HG03442 (cell line): ENCODE data around the gene B9D2.
A peak's percentile ranks its signal among the peaks of the same experiment; 100 is the strongest.

ENCODE experiments used
- ATAC-seq: cut with Tn5 transposase; IDR thresholded peaks from one replicate; pipeline ENCODE4 v1.9.1; 2021; ENCODE audit warnings: mild to moderate bottlenecking, moderate library complexity; ENCODE audit not compliant: unreplicated experiment

Gene B9D2

DNA sequence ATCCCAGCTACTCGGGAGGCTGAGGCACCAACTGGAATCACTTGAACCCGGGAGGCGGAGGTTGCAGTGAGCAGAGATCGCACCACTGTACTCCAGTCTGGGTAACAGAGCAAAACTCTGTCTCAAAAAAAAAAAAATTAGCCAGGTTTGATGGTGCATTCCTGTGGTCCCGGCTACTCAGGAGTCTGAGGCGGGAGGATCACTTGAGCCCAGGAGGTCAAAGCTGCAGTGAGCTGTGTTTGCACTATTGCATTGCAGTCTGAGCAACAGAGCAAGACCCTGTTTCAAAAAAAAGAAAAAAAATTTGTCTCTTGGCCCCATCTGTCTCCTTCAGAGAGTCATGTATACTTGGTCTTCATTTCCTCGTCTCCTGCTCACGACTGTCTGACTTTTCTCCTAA is 52.3 kb downstream of the B9D2 start:
- no peak for ATAC-seq

DNA sequence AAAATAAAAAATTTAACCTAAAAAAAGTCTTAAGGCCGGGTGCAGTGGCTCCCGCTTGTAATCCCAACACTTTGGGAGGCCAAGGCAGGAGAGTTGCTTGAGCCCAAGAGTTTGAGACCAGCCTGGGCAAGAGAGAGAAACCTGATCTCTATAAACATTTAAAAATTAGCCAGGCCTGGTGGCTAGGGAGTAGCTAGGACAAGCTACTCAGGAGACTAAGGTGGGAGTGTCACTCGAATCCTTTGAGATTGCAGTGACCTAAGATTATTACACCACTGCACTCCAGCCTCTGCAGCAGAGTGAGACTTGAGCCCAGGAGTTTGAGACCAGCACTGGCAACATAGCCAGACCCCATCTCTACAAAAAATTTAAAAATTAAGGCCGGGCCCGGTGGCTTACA is 52.9 kb downstream of the B9D2 start:
- no peak for ATAC-seq

DNA sequence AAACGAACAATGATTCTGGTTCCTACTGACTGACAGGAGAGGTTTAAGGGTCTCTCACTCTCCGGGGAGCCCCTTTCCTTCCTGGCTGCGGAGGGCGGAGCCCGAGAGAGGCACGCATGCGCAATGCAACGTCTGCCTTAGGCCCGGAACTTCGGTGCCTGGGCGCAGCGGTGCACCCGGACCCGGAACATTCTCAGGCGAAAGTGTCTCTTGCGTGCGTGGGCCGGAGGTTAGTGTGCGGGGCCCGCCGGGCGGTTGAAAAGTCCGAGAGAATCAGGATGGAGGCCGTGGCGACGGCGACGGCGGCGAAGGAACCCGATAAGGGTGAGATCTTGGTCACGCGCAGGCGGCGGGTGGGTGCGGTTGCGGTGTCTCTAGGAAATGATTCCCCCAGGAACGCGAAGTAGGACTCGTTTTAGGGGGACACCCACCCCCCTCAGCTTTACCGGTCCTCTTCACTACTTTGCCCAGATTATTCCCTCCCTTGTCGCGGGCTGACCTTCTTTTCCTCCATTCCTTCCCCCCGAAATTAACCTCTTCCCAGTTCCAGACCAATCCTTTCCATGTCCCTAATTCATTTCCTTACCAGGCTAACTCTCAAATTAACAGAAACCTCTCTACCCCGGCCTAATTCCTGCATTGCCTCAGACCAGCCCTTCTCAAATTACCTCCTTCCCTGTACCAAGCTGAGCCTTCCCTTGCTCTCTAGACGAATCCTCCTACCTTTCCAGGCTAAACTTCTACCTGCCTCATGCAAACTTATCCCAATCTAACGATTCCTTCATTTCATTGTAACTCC is 53.7 kb downstream of the B9D2 start, which contains the start of gene CCDC97:
Gene CCDC97 (plus strand): TSS at position 140 of the 799 bp plus-strand sequence. CDS start 139 bp downstream, at position 279.
- ATAC-seq = peak; percentile 73

DNA sequence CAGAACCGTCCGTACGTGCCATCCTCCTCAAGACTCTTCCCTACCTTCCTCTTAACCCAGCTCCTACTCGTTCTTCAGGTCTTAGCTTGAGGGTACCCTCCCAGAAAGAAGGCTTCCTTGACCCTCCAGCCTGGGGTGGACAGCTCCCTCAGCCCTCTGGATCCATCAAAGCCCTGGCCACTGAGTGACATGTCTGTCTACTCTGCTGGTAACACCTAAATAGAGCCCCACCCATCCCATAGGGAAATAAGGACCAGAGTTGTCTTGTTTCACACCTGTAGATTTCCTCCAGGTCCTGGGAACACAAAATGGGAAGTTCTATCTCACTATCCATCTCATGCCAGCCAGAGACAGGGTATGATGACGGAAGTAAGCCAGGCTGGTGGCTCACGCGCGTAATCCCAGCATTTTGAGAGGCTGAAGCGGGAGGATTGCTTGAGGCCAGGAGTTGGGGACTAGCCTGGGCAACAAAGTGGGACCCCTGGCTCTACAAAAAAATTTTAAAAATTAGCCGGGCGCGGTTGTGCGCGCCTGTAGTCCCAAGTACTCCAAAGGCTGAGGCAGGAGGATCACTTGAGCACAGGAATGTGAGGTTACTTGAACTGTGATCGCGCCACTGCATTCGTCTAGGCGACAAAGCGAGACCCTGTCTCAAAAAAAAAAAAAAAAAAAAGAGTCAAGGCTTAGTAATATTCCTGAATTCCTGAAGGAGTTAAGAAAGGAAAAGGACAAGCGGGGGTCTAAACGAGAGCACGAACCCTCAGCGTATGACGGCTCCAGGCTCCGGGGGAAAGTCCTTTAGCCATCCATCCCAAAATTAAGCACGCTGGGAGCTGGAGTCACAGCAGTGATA is 54.5 kb downstream of the B9D2 start:
- ATAC-seq = peak; percentile 6

DNA sequence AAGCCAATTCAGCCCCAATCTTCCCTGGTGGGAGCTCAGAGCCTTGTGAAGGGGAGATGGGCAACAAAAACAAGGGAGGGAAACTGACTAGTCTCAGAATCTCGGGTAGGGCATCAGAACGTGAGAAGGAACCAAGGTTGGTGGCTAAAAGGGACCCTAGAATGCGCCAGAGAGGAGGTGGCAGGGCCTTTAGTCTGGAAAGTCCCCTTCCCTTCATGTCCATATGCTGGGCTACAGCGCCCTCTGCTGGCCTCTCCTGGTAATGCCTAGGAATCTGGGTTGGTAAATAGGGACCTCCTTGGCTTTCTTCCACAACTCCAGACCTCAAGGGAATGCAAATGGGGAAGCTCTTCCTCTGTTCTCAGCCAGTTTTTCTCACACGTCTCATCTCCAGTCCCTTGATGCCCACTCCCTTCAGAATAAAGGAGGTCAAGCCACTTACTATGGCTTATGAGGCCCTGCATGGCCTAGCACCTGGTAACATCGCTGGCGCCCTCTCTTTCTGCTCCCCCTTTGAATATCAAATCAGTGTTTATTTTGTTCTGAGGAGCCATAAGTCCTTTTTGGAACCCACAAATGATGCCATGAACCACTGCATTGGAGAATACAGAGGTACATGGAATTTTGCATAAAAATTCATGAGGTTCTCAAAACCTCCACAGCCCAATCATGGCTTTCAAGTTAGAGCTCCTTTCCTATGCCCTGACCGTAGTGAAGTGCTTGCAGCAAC is 55.3 kb downstream of the B9D2 start:
- ATAC-seq = peak; percentile 34

DNA sequence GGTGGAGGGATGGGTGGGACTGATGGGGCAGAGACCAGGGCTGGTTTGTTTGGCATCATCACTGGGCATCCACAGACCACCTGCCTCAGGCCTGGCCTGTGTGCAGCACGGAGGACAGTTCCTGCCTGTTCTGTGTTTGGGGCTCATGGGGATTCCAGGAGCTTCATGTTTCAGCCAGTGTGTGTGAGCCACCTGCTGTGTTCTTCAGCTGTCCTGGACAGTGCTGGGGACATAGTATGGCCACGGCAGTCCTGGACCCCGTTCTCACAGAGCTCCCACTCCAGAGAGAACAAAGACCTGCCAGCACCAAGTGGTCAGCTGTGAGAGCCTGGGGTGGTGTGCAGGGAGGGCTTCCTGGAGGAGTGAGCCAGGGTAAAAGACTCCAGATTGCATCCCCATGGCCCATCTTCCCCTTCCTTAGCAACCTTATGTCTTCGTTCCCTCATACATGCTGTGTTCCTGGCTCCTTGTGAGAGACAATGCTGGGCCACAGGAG is 55.9 kb downstream of the B9D2 start:
- no peak for ATAC-seq

DNA sequence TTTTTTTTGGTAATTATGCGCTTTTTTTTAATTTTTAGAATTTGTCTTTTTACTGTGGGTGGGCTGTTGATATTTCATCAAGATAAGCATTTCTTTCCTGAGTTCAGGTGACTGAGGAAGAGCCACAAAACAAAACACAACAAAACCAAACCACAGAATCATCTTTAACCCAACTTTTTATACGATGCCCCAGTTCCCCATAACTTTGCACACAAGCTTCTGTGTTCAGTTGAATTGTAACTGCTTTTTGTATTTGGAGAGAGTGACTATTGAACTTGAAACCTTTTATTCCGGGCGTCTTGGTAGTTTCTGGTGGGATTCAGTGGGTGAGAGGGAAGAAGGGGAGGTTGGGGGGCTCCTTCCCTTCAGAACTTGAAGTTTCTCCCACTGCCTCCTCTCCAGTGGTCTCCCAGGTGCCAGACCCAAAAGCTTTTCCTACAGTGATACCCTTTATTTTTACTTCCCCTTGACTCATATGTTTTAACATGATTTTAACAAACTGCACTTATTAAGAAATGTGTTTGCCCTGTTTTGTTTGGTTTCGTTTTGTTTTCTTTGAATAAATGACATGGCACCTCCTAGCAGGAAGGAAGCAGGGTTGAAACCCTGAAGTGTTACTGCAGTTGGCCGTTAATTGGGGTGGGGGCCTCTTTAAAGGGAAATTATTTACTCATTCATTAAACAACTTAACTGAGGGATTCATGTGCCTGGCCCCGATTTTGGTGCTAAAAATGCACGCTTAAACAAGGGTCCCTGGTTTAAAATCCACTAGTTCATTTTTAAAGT is 56.7 kb downstream of the B9D2 start:
- ATAC-seq = no peak

DNA sequence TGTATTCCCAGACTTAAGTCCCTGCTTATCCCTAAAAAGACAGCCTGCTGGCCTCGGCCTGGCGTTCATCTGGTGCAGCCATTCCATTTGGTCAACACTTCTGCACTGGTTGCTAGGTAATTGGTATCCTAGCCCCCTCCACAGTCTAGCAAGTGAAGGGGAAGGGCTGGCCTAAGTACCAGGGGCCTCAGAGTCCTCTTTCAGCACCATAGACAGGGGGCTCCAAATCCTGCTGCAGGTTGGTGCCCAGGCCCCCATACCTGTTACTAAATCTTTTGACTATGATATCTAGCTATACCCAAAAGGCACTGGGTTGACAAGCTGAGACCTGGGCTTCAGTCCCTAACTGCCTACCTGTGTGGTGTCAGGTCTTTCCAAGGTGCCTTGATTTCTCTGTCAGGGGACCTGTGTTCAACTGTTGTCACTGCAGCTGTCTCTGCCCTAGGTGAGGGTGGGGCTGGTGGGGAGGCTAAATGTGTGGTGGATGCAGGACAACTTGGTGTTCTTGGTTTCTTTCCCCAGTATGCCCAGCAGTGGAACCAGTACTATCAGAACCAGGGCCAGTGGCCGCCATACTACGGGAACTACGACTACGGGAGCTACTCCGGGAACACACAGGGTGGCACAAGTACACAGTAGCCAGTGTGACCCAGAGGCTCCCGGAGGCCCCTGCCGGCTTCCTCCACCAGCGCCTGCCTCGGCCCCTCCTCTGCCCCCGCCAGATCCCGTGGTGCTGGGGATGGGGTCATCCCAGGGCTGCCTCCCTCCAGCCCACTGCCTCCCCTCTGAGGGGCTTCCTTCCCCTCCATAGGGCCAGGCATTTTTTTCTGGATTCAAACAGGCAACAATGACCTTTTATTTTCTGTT is 57.8 kb downstream of the B9D2 start:
- no peak for ATAC-seq

DNA sequence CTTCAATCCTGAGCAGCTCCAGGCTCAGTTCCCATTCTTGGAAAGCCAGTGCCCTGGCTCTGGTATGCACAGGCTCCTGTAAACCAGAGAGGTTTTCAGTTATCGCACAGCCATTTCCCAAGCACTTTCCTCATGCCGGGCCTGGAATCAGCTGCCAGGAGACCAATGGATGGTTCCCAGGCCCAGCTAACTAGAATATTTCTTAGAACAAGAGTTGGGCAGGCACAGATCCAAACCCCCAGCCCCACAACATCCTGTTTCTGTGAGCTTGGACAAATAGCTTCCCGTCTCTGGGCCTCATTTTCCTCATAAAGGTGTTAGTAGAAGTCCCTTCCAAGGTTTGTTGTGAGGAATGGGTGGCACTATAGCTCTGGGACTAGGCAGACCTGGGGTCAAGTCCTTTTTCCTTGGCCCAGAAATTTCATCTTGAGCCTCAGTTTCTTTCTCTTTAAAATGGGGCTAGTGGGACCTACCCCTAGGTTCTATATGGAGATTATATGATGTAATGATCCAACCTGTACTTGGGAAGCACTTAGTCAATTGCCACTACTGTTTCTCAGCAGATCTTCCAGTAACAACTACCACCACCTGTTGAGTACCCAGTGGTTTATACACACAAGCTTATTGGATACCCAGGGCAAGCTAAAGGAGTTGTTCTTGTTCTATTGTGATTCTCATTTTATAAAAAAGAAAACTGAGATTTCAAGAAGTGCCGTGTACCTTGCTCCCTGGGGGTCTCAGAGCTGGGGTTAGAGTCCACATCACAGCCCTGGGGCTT is 59.1 kb downstream of the B9D2 start:
- no peak for ATAC-seq
